Esophagus squamous epithelium (tissue), 4 donors: ENCODE measurements around the gene CD34.

ENCODE experiments used
- CTCF ChIP-seq, 6 experiments: fragments of 450-650 bp in 4 of 6; fragments of 200-600 bp in 2 of 6; sonication (generic) in 2 of 6; IDR thresholded peaks; one replicate each; pipeline ENCODE4 v1.5.1; 2016 to 2019; ENCODE audit warnings: antibody characterized with exemption in 6 of 6, mild to moderate bottlenecking in 4 of 6, moderate library complexity in 4 of 6
- POLR2A ChIP-seq, 4 donors: fragments of 450-650 bp; IDR thresholded peaks; one replicate each; pipeline ENCODE4 v1.6.1; 2017; ENCODE audit warnings: antibody characterized with exemption in 4 of 4, mild to moderate bottlenecking in 4 of 4, moderate library complexity in 3 of 4

DNA sequence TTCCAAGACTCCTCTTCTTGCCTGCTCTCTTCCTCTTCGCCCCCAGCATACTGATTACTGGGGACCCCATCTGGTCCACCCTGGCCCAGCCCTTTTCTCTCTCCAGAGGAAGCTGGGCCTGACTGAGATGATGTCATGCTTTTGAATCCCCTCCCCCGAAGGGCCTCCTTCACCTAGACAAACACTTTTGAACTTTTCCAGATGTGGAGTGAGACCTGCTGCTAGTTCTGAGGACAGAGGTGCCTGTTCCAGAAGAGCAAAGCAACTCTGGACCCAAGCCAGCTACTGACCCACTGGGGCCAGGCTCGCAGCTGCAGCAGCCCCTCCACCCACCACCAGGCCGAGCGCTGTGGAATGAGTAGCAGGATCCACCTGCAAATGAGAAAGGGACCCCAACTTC, 8.4 kb downstream of the CD34 start:
- TF ChIP-seq POLR2A (IDR thresholded peaks at IDR 0.05) (no peak), CTCF (IDR thresholded peaks at IDR 0.05) (no peak)
